ENCODE measurements around the gene PKP1.
A peak's percentile ranks its signal among the peaks of the same experiment; 100 is the strongest.

The PKP1 gene

GRCh38 chr1:201284636-201285035 lies 1.3 kb downstream of the PKP1 start:
- no peak for DNase-seq

- DNase-seq, result no peak
Observed at GRCh38 chr1:201285846-201286245, 2.5 kb downstream of the PKP1 start.

GRCh38 chr1:201286445-201286844 lies 3.1 kb downstream of the PKP1 start:
- DNase-seq, result no peak

- DNase-seq, result no peak
Observed at GRCh38 chr1:201288007-201288406, 4.7 kb downstream of the PKP1 start.

GRCh38 chr1:201288765-201289164 lies 5.5 kb downstream of the PKP1 start:
- DNase-seq, result no peak

GRCh38 chr1:201290551-201290950 lies 7.2 kb downstream of the PKP1 start:
- DNase-seq, result no peak

- DNase-seq, result no peak
Observed at GRCh38 chr1:201291916-201292315, 8.6 kb downstream of the PKP1 start.

- no peak for DNase-seq
Observed at GRCh38 chr1:201294876-201295275, 11.6 kb downstream of the PKP1 start.

- no peak for DNase-seq
Observed at GRCh38 chr1:201295346-201295745, 12.0 kb downstream of the PKP1 start.

GRCh38 chr1:201295861-201296260 lies 12.6 kb downstream of the PKP1 start:
- no peak for DNase-seq

GRCh38 chr1:201296352-201296751 lies 13.0 kb downstream of the PKP1 start:
- DNase-seq, result no peak

GRCh38 chr1:201298396-201299381 lies 15.4 kb downstream of the PKP1 start:
- no peak for DNase-seq

GRCh38 chr1:201299968-201300367 lies 16.7 kb downstream of the PKP1 start:
- no peak for DNase-seq

- no peak for DNase-seq
Observed at GRCh38 chr1:201300641-201301040, 17.3 kb downstream of the PKP1 start.

- DNase-seq, result no peak
Observed at GRCh38 chr1:201302163-201303152, 19.2 kb downstream of the PKP1 start.

- DNase-seq, result no peak
Observed at GRCh38 chr1:201304126-201304525, 20.8 kb downstream of the PKP1 start.

GRCh38 chr1:201305815-201306214 lies 22.5 kb downstream of the PKP1 start:
- DNase-seq, result no peak

GRCh38 chr1:201307231-201307630 lies 23.9 kb downstream of the PKP1 start:
- no peak for DNase-seq

GRCh38 chr1:201307760-201308499 lies 24.6 kb downstream of the PKP1 start:
- DNase-seq, result peak; percentile 39

- peak; percentile 72 for DNase-seq
Observed at GRCh38 chr1:201309416-201309815, 26.1 kb downstream of the PKP1 start.

GRCh38 chr1:201310251-201310985 lies 27.1 kb downstream of the PKP1 start:
- DNase-seq, result no peak

- DNase-seq, result no peak
Observed at GRCh38 chr1:201310986-201311355, 27.7 kb downstream of the PKP1 start.

Measured in NCI-H526 treated with DMSO at 0.1 percent for 48 hours (cell line).